Lower leg skin (tissue), 4 donors: Measurements from ENCODE around the gene UBL4B. TPM values are rescaled to one million over a fixed set of nuclear protein-coding genes. Genes with fewer than 3 reads are reported as not detected.
A peak's percentile ranks its signal among the peaks of the same experiment; 100 is the strongest.

Source experiments
- DNase-seq, 2 donors: peaks; one replicate each; pipeline ENCODE4 v3.0.0-alpha.2; 2019; ENCODE audit warnings: low spot score in 2 of 2
- H3K4me3 ChIP-seq: fragments of 200-600 bp; sonication (generic); 2 replicates; pipeline ENCODE4 v1.5.1; 2017; ENCODE audit warnings: mild to moderate bottlenecking, low read depth; ENCODE audit not compliant: poor library complexity, severe bottlenecking
- CTCF ChIP-seq, 3 donors: fragments of 450-650 bp; IDR thresholded peaks; one replicate each; pipeline ENCODE4 v1.5.1; 2016; ENCODE audit warnings: antibody characterized with exemption in 3 of 3, mild to moderate bottlenecking in 3 of 3, moderate library complexity in 2 of 3
- POLR2A ChIP-seq, 2 donors: fragments of 450-650 bp; IDR thresholded peaks; one replicate each; pipeline ENCODE4 v1.6.1; 2016 to 2017; ENCODE audit warnings: antibody characterized with exemption in 2 of 2, mild to moderate bottlenecking in 1 of 2, moderate library complexity in 1 of 2
- WGBS, 2 donors: methylation state at CpG; one replicate each; pipeline ENCODE4 v1.1.5; 2018; 5-methylcytosine and 5-hydroxymethylcytosine counted together
- intact Hi-C: fragments of 100-400 bp; cut with DNase I; formaldehyde crosslinking; loops from one replicate; pipeline ENCODE4 v1.15.0; 2023; ENCODE audit warnings: low total_unique reads
- total RNA-seq, 4 donors: library from RNA; depleted of rRNA; stranded (reverse); fragments of >200 nt; gene quantifications; one replicate each; pipeline ENCODE4 v1.1.0, GENCODE V29; 2016

UBL4B gene
- total RNA-seq, 4 donors from 2014 or later = 3.0 TPM; not detected in 3

GRCh38 chr1:110102081-110102480 is 10.2 kb upstream of the UBL4B start:
- 61 to 66% methylated on average over 7 of the region's 7 CpGs for WGBS, 2 donors
- DNase-seq = no peak
- TF ChIP-seq CTCF (IDR thresholded peaks at IDR 0.05) (no peak), POLR2A (IDR thresholded peaks at IDR 0.05) (no peak)
- intact Hi-C loops = no loop called here
- no peak overlapping the region for H3K4me3 ChIP-seq

GRCh38 chr1:110106013-110106941 is 6.0 kb upstream of the UBL4B start:
- intact Hi-C loops = loop anchor here (5.0 kb wide), 1 partner anchor 54 kb away; no protein-coding TSS in a partner anchor
- DNase-seq = peak; percentile 60 to 89
- WGBS, 2 donors = 9 to 10% methylated on average over 5 to 6 of the region's 8 CpGs
- no peak for TF ChIP-seq POLR2A (IDR thresholded peaks at IDR 0.05)
- peak in 1 of 3 donors; percentile 82 for TF ChIP-seq CTCF (IDR thresholded peaks at IDR 0.05)
- H3K4me3 ChIP-seq = no peak overlapping the region

- intact Hi-C loops = loop anchor here (5.0 kb wide), 1 partner anchor 56 kb away; no protein-coding TSS in a partner anchor
- DNase-seq = no peak
- H3K4me3 ChIP-seq = no peak overlapping the region
- no peak for TF ChIP-seq POLR2A (IDR thresholded peaks at IDR 0.05)
- TF ChIP-seq CTCF (IDR thresholded peaks at IDR 0.05) = no peak
- 61 to 79% methylated on average over 7 of the region's 7 CpGs for WGBS, 2 donors
Observed at GRCh38 chr1:110107867-110108469, 4.3 kb upstream of the UBL4B start.

GRCh38 chr1:110111081-110111480 is 1.2 kb upstream of the UBL4B start:
- intact Hi-C loops = no loop called here
- DNase-seq = no peak
- no peak for TF ChIP-seq POLR2A (IDR thresholded peaks at IDR 0.05)
- TF ChIP-seq CTCF (IDR thresholded peaks at IDR 0.05) = no peak
- H3K4me3 ChIP-seq = no peak overlapping the region
- 90 to 94% methylated on average over 3 to 4 of the region's 4 CpGs for WGBS, 2 donors

GRCh38 chr1:110112656-110113055 is 413 bp downstream of the UBL4B start:
- WGBS, 2 donors = 45 to 56% methylated on average over 9 of the region's 9 CpGs
- intact Hi-C loops = no loop called here
- DNase-seq = no peak
- H3K4me3 ChIP-seq = no peak overlapping the region
- no peak for TF ChIP-seq POLR2A (IDR thresholded peaks at IDR 0.05)
- TF ChIP-seq CTCF (IDR thresholded peaks at IDR 0.05) = no peak
